Measurements from ENCODE around the gene FAM114A2.
"Not testable (repeated sequence)": the region's sequence is repeated elsewhere in the genome, so short reads cannot be mapped to it uniquely, and the experiment has no call there.

The FAM114A2 gene

GRCh38 chr5:154071799-154072413 lies 33.2 kb upstream of the FAM114A2 start:
- H3K4me3 ChIP-seq (ENCODE audit: low read depth, low read length), result no peak overlapping the region
- peaks cover 6% of the 10 kb centered on the region; the same call in 1 of the 2 replicates for H3K4me1 ChIP-seq (ENCODE audit: control insufficient read depth, insufficient read depth, low read length)
- H3K36me3 ChIP-seq (ENCODE audit: control insufficient read depth, insufficient read depth, low read length), result no peaks in the 10 kb centered on the region
- no peaks in the 10 kb centered on the region for H3K27me3 ChIP-seq (ENCODE audit: control insufficient read depth, insufficient read depth, low read length)
- H3K9ac ChIP-seq (ENCODE audit: low read length), result no peak overlapping the region
- H3K9me3 ChIP-seq (ENCODE audit: control insufficient read depth, insufficient read depth, low read depth, low read length), result no peaks in the 10 kb centered on the region
- H3K27ac ChIP-seq (ENCODE audit: low read depth, low read length), result no peak overlapping the region

- not testable (repeated sequence) for H3K36me3 ChIP-seq (ENCODE audit: control insufficient read depth, insufficient read depth, low read length)
Measured at GRCh38 chr5:154069854-154070253, 31.1 kb upstream of the FAM114A2 start.

GRCh38 chr5:154065971-154066370 lies 27.3 kb upstream of the FAM114A2 start:
- Histone ChIP-seq H3K4me3 (ENCODE audit: low read depth, low read length) (no peak overlapping the region), H3K27ac (ENCODE audit: low read depth, low read length) (no peak overlapping the region), H3K4me1 (ENCODE audit: control insufficient read depth, insufficient read depth, low read length) (no peaks in the 10 kb centered on the region), H3K9ac (ENCODE audit: low read length) (no peak overlapping the region), H3K36me3 (ENCODE audit: control insufficient read depth, insufficient read depth, low read length) (no peaks in the 10 kb centered on the region), H3K27me3 (ENCODE audit: control insufficient read depth, insufficient read depth, low read length) (no peaks in the 10 kb centered on the region), H3K9me3 (ENCODE audit: control insufficient read depth, insufficient read depth, low read depth, low read length) (no peaks in the 10 kb centered on the region)

More at GRCh38 chr5:154069854-154070253, 31.1 kb upstream of the FAM114A2 start:
- not testable (repeated sequence) for H3K9me3 ChIP-seq (ENCODE audit: control insufficient read depth, insufficient read depth, low read depth, low read length); H3K27me3 ChIP-seq (ENCODE audit: control insufficient read depth, insufficient read depth, low read length); H3K27ac ChIP-seq (ENCODE audit: low read depth, low read length); H3K4me1 ChIP-seq (ENCODE audit: control insufficient read depth, insufficient read depth, low read length); H3K9ac ChIP-seq (ENCODE audit: low read length); H3K4me3 ChIP-seq (ENCODE audit: low read depth, low read length)

GRCh38 chr5:154063372-154063771 lies 24.7 kb upstream of the FAM114A2 start:
- Histone ChIP-seq H3K4me3 (ENCODE audit: low read depth, low read length) (no peak overlapping the region), H3K4me1 (ENCODE audit: control insufficient read depth, insufficient read depth, low read length) (peaks cover 6% of the 10 kb centered on the region), H3K27ac (ENCODE audit: low read depth, low read length) (no peak overlapping the region)

GRCh38 chr5:154060606-154061005 lies 21.9 kb upstream of the FAM114A2 start:
- Histone ChIP-seq H3K9ac (ENCODE audit: low read length) (no peak overlapping the region), H3K27me3 (ENCODE audit: control insufficient read depth, insufficient read depth, low read length) (no peaks in the 10 kb centered on the region), H3K4me3 (ENCODE audit: low read depth, low read length) (no peak overlapping the region), H3K36me3 (ENCODE audit: control insufficient read depth, insufficient read depth, low read length) (no peaks in the 10 kb centered on the region; the same call in 1 of the 2 replicates), H3K27ac (ENCODE audit: low read depth, low read length) (no peak overlapping the region), H3K9me3 (ENCODE audit: control insufficient read depth, insufficient read depth, low read depth, low read length) (no peaks in the 10 kb centered on the region), H3K4me1 (ENCODE audit: control insufficient read depth, insufficient read depth, low read length) (peaks cover 15% of the 10 kb centered on the region)

More at GRCh38 chr5:154063372-154063771, 24.7 kb upstream of the FAM114A2 start:
- no peaks in the 10 kb centered on the region for H3K36me3 ChIP-seq (ENCODE audit: control insufficient read depth, insufficient read depth, low read length)
- no peaks in the 10 kb centered on the region for H3K27me3 ChIP-seq (ENCODE audit: control insufficient read depth, insufficient read depth, low read length)
- H3K9me3 ChIP-seq (ENCODE audit: control insufficient read depth, insufficient read depth, low read depth, low read length), result no peaks in the 10 kb centered on the region
- no peak overlapping the region for H3K9ac ChIP-seq (ENCODE audit: low read length)

GRCh38 chr5:154059583-154059982 lies 20.9 kb upstream of the FAM114A2 start:
- Histone ChIP-seq H3K4me3 (ENCODE audit: low read depth, low read length) (no peak overlapping the region), H3K36me3 (ENCODE audit: control insufficient read depth, insufficient read depth, low read length) (peaks cover 3% of the 10 kb centered on the region; the same call in 1 of the 2 replicates), H3K27ac (ENCODE audit: low read depth, low read length) (no peak overlapping the region), H3K27me3 (ENCODE audit: control insufficient read depth, insufficient read depth, low read length) (no peaks in the 10 kb centered on the region), H3K4me1 (ENCODE audit: control insufficient read depth, insufficient read depth, low read length) (peaks cover 15% of the 10 kb centered on the region), H3K9me3 (ENCODE audit: control insufficient read depth, insufficient read depth, low read depth, low read length) (no peaks in the 10 kb centered on the region), H3K9ac (ENCODE audit: low read length) (no peak overlapping the region)

- peaks cover 8% of the 10 kb centered on the region for H3K36me3 ChIP-seq (ENCODE audit: control insufficient read depth, insufficient read depth, low read length)
- H3K27me3 ChIP-seq (ENCODE audit: control insufficient read depth, insufficient read depth, low read length), result no peaks in the 10 kb centered on the region
- H3K4me3 ChIP-seq (ENCODE audit: low read depth, low read length), result no peak overlapping the region
- H3K4me1 ChIP-seq (ENCODE audit: control insufficient read depth, insufficient read depth, low read length), result peaks cover 15% of the 10 kb centered on the region
- no peak overlapping the region for H3K9ac ChIP-seq (ENCODE audit: low read length)
- no peak overlapping the region for H3K27ac ChIP-seq (ENCODE audit: low read depth, low read length)
- no peaks in the 10 kb centered on the region for H3K9me3 ChIP-seq (ENCODE audit: control insufficient read depth, insufficient read depth, low read depth, low read length)
Measured at GRCh38 chr5:154059039-154059430, 20.3 kb upstream of the FAM114A2 start.

- H3K4me3 ChIP-seq (ENCODE audit: low read depth, low read length), result no peak overlapping the region
- H3K27ac ChIP-seq (ENCODE audit: low read depth, low read length), result no peak overlapping the region
Measured at GRCh38 chr5:154058055-154059038, 19.6 kb upstream of the FAM114A2 start.

GRCh38 chr5:154055201-154055600 lies 16.5 kb upstream of the FAM114A2 start:
- H3K4me1 ChIP-seq (ENCODE audit: control insufficient read depth, insufficient read depth, low read length), result peaks cover 15% of the 10 kb centered on the region
- H3K9ac ChIP-seq (ENCODE audit: low read length), result no peak overlapping the region
- H3K36me3 ChIP-seq (ENCODE audit: control insufficient read depth, insufficient read depth, low read length), result peaks cover 28% of the 10 kb centered on the region
- H3K9me3 ChIP-seq (ENCODE audit: control insufficient read depth, insufficient read depth, low read depth, low read length), result no peaks in the 10 kb centered on the region
- no peak overlapping the region for H3K4me3 ChIP-seq (ENCODE audit: low read depth, low read length)
- H3K27me3 ChIP-seq (ENCODE audit: control insufficient read depth, insufficient read depth, low read length), result no peaks in the 10 kb centered on the region
- no peak overlapping the region for H3K27ac ChIP-seq (ENCODE audit: low read depth, low read length)

More at GRCh38 chr5:154058055-154059038, 19.6 kb upstream of the FAM114A2 start:
- Histone ChIP-seq H3K27me3 (ENCODE audit: control insufficient read depth, insufficient read depth, low read length) (no peaks in the 10 kb centered on the region), H3K9me3 (ENCODE audit: control insufficient read depth, insufficient read depth, low read depth, low read length) (no peaks in the 10 kb centered on the region), H3K9ac (ENCODE audit: low read length) (no peak overlapping the region), H3K4me1 (ENCODE audit: control insufficient read depth, insufficient read depth, low read length) (peaks cover 15% of the 10 kb centered on the region), H3K36me3 (ENCODE audit: control insufficient read depth, insufficient read depth, low read length) (peaks cover 15% of the 10 kb centered on the region)

GRCh38 chr5:154053468-154053867 lies 14.8 kb upstream of the FAM114A2 start:
- Histone ChIP-seq H3K9me3 (ENCODE audit: control insufficient read depth, insufficient read depth, low read depth, low read length) (no peaks in the 10 kb centered on the region), H3K4me3 (ENCODE audit: low read depth, low read length) (no peak overlapping the region), H3K9ac (ENCODE audit: low read length) (no peak overlapping the region), H3K27ac (ENCODE audit: low read depth, low read length) (no peak overlapping the region), H3K27me3 (ENCODE audit: control insufficient read depth, insufficient read depth, low read length) (no peaks in the 10 kb centered on the region), H3K36me3 (ENCODE audit: control insufficient read depth, insufficient read depth, low read length) (peaks cover 28% of the 10 kb centered on the region), H3K4me1 (ENCODE audit: control insufficient read depth, insufficient read depth, low read length) (peaks cover 10% of the 10 kb centered on the region)

- Histone ChIP-seq H3K4me1 (ENCODE audit: control insufficient read depth, insufficient read depth, low read length) (no peaks in the 10 kb centered on the region), H3K36me3 (ENCODE audit: control insufficient read depth, insufficient read depth, low read length) (peaks cover 25% of the 10 kb centered on the region), H3K9ac (ENCODE audit: low read length) (no peak overlapping the region), H3K9me3 (ENCODE audit: control insufficient read depth, insufficient read depth, low read depth, low read length) (no peaks in the 10 kb centered on the region), H3K27me3 (ENCODE audit: control insufficient read depth, insufficient read depth, low read length) (no peaks in the 10 kb centered on the region), H3K4me3 (ENCODE audit: low read depth, low read length) (no peak overlapping the region), H3K27ac (ENCODE audit: low read depth, low read length) (no peak overlapping the region)
Measured at GRCh38 chr5:154049636-154050035, 10.9 kb upstream of the FAM114A2 start.

Measured in HUES6 (cell line).